ENCODE results near the gene IFNL1. TPM values are rescaled to one million over a fixed set of nuclear protein-coding genes. Genes with fewer than 3 reads are reported as not detected.
"Not testable (repeated sequence)": the region's sequence is repeated elsewhere in the genome, so short reads cannot be mapped to it uniquely, and the experiment has no call there.

The IFNL1 gene
- total RNA-seq, 6 experiments from 2014 or later: not detected

- H3K36me3 ChIP-seq: no peaks in the 10 kb centered on the region
- TF ChIP-seq CTCF (IDR thresholded peaks at IDR 0.05) (no peak), POLR2A (IDR thresholded peaks at IDR 0.05) (no peak)
- no peaks in the 10 kb centered on the region for H3K27me3 ChIP-seq
- peaks cover 0 to 16% (median 2%) of the 10 kb centered on the region in 4 donors for H3K4me1 ChIP-seq
- intact Hi-C loops (cut with DNase I): no loop called here
- ATAC-seq: peak; percentile 87 to 95 (median 93)
- 6% methylated on average over 9 of the region's 17 CpGs for WGBS (ENCODE audit: insufficient coverage, low coverage, low lambda C conversion rate, missing lambda C conversion rate)
- H3K9me3 ChIP-seq: no peaks in the 10 kb centered on the region
- no peak overlapping the region for H3K4me3 ChIP-seq
- H3K27ac ChIP-seq: no peak overlapping the region
- DNase-seq: peak; percentile 64 to 91 (median 79)
Measured at GRCh38 chr19:39263912-39264305, 32.3 kb upstream of the IFNL1 start.

DNA sequence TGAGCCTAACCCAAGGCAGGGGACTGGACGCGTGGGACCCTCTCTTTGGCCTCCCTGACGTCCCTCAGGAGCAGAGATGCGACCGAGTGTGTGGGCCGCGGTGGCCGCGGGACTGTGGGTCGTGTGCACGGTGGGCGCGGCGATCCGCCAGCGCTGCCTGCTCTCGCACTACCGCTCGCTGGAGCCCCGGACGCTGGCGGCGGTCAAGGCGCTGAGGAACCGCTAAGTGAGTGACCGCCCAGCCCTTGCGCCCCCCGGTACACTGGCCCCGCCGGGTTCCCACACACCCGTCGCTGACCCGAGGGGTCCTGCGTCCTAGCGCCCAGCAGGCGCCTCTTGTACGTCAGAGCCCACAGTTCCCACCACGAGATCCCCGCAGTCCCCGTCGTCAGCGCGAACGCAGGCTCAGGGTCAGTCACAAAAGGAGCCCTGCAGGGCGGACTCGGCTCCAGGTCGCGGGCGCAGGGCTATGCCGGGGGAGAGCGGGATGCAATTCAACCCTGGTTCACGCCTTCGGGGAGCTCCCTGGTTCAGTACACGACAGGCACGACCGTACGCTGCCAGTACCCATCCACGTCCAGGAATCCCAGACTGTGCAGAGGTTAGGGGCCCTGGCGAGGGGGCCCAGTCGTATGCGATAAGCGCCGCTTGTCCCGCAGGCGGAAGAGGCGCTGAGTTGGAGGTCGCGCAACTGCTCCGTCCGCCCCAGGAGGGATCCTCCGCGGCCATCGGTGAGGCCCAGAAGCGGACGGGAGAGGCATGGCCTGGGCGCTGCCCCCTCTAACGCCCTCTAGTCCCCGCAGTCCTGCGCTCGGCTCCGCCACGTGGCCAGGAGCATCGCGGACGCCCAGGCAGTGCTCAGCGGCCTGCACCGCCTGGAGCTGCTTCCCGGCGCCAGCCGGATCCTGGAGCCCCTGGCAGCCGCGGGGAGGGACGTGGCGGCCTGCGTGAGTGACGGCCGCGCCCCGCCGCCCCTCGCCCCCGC is 31.6 kb upstream of the IFNL1 start:
- Histone ChIP-seq H3K27ac (no peak overlapping the region), H3K27me3 (no peaks in the 10 kb centered on the region), H3K4me1 (peaks cover 0 to 16% (median 2%) of the 10 kb centered on the region in 4 donors), H3K9me3 (no peaks in the 10 kb centered on the region), H3K36me3 (no peaks in the 10 kb centered on the region), H3K4me3 (no peak overlapping the region)
- WGBS (ENCODE audit: insufficient coverage, low coverage, low lambda C conversion rate, missing lambda C conversion rate): 0% methylated on average over 1 of the region's 102 CpGs
- DNase-seq: peak; percentile 27 to 58 (median 41)
- intact Hi-C loops (cut with DNase I): no loop called here
- TF ChIP-seq CTCF (IDR thresholded peaks at IDR 0.05): no peak
- no peak for TF ChIP-seq POLR2A (IDR thresholded peaks at IDR 0.05)
- ATAC-seq: peak; percentile 15 to 52 (median 36)

DNA sequence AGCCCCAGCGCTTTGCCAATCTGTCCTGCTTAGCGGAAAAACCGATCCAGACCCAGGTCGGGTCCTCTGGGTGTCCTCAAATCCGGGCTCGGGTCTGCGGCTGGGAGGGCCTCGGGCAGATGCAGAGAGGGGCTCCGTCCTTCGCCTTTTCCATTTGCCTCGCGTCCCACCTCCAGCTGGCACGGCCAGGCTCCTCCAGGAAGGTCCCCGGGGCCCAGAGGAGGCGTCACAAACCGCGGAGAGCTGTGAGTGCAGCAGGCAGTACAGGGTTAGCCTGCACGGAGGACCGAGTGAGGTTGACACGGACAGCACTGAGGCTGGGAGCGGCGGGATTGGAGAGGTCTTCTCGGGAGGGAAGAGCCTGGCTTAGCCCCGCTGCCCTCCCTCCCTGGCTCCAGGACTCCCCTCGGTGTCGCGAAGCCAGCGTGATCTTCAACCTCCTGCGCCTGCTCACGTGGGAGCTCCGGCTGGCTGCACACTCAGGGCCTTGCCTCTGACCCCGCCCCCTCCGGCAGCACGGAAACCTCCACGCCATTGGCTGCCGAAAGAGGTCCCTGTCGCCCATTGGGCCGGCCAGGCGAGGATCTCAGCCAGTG is 30.8 kb upstream of the IFNL1 start:
- 40% methylated on average over 3 of the region's 39 CpGs for WGBS (ENCODE audit: insufficient coverage, low coverage, low lambda C conversion rate, missing lambda C conversion rate)
- Histone ChIP-seq H3K36me3 (no peaks in the 10 kb centered on the region), H3K9me3 (no peaks in the 10 kb centered on the region), H3K4me3 (no peak overlapping the region), H3K27ac (no peak overlapping the region), H3K4me1 (peaks cover 0 to 16% (median 2%) of the 10 kb centered on the region in 4 donors), H3K27me3 (no peaks in the 10 kb centered on the region)
- DNase-seq (peak in 1 of 3 donors; percentile 42), ATAC-seq (no peak)
- intact Hi-C loops (cut with DNase I): no loop called here
- TF ChIP-seq CTCF (IDR thresholded peaks at IDR 0.05): no peak
- no peak for TF ChIP-seq POLR2A (IDR thresholded peaks at IDR 0.05)

- DNase-seq; H3K36me3 ChIP-seq; intact Hi-C loops (cut with DNase I); H3K27me3 ChIP-seq; H3K9me3 ChIP-seq; H3K27ac ChIP-seq; H3K4me3 ChIP-seq: not testable (repeated sequence)
- no CpG with 5 or more reads among the region's 1 CpG for WGBS (ENCODE audit: insufficient coverage, low coverage, low lambda C conversion rate, missing lambda C conversion rate)
- peak; percentile 54 to 82 (median 60) for ATAC-seq
- peaks cover 0 to 16% (median 2%) of the 10 kb centered on the region in 4 donors for H3K4me1 ChIP-seq
Measured at GRCh38 chr19:39268085-39268484, 28.1 kb upstream of the IFNL1 start, which contains the start of gene IFNL2. Gene IFNL2 (plus strand): TSS chr19:39268396. CDS start chr19:39268569, 173 bp downstream.

- peak in 1 of 3 donors; percentile 34 for DNase-seq
- ATAC-seq: not testable (repeated sequence)
Measured at GRCh38 chr19:39268531-39269223, 27.5 kb upstream of the IFNL1 start.

GRCh38 chr19:39269369-39269768 is 26.8 kb upstream of the IFNL1 start:
- H3K4me1 ChIP-seq; H3K4me3 ChIP-seq; H3K36me3 ChIP-seq; H3K27me3 ChIP-seq; H3K9me3 ChIP-seq; H3K27ac ChIP-seq; ATAC-seq; intact Hi-C loops (cut with DNase I): not testable (repeated sequence)
- WGBS (ENCODE audit: insufficient coverage, low coverage, low lambda C conversion rate, missing lambda C conversion rate): 38% methylated on average over 2 of the region's 10 CpGs
- peak in 1 of 3 donors; percentile 30 for DNase-seq

More at GRCh38 chr19:39268531-39269223, 27.5 kb upstream of the IFNL1 start:
- H3K4me1 ChIP-seq: peaks cover 0 to 11% (median 0%) of the 10 kb centered on the region in 4 donors
- intact Hi-C loops (cut with DNase I); H3K4me3 ChIP-seq; H3K36me3 ChIP-seq; H3K9me3 ChIP-seq; H3K27me3 ChIP-seq; H3K27ac ChIP-seq: not testable (repeated sequence)
- WGBS (ENCODE audit: insufficient coverage, low coverage, low lambda C conversion rate, missing lambda C conversion rate): 75% methylated on average over 3 of the region's 10 CpGs

Measured in right lobe of liver (tissue), 6 donors.